ENCODE measurements around the gene LENEP.

Gene LENEP

DNA sequence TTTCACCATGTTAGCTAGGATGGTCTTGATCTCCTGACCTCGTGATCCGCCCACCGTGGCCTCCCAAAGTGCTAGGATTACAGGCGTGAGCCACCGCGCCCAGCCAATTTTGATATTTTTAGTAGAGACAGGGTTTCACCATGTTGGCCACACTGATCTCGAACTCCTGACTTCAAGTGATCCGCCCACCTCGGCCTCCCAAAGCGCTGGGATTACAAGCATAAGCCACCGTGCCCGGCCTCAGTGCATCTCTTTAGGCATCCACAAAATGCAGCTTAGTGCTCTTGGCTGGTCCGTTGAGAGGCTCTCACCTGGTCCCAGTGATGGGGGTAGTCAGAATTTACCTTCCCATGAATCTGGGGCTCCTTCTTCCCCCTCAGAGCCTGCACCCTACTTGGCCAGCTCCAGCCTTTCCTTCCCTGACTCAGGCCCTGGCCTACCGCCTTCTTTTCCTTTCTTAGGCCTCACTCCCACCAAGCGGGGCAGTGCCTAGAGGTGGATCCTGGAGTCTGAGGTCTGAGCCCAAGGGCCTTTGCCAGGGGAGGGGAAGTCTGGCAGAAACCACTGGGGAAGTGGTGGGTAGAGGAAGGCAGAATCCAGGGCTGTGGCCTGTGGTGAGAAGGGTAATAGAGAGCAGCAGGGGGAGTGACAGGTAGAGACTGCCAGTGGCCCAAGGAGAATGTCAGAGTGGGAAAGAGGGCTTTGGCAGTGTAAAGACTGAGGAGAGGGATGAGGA is 3.7 kb downstream of the LENEP start:
- no peak for DNase-seq (ENCODE audit: low spot score)
- H2BK5ac ChIP-seq (ENCODE audit: low read length), result no peak overlapping the region
- peak overlapping the region; percentile 19 for H3K18ac ChIP-seq (ENCODE audit: low read length)
- H2BK15ac ChIP-seq (ENCODE audit: low read length), result no peak overlapping the region
- peak overlapping the region; percentile 12 for H3K9ac ChIP-seq (ENCODE audit: low read depth, low read length, poor library complexity)
- peaks cover 6 to 13% of the 10 kb centered on the region in 2 donors for H3K36me3 ChIP-seq (replicated peaks in 1 of 2; ENCODE audit: control insufficient read depth in 2 of 2, insufficient read depth in 2 of 2, low read length in 2 of 2)
- H3K23ac ChIP-seq (ENCODE audit: low read depth, low read length, poor library complexity), result peak overlapping the region; percentile 67
- H4K91ac ChIP-seq (ENCODE audit: low read depth, low read length, poor library complexity), result no peak overlapping the region
- no peak overlapping the region for H2AFZ ChIP-seq (ENCODE audit: low read length)
- H3K4me3 ChIP-seq (ENCODE audit: low read length in 2 of 2), result no peak overlapping the region
- no peak overlapping the region for H3K4me2 ChIP-seq (ENCODE audit: insufficient read depth, low read length, poor library complexity, severe bottlenecking)
- H4K8ac ChIP-seq (ENCODE audit: low read depth, low read length), result no peak overlapping the region
- no CpG with 5 or more reads among the region's 15 CpGs for WGBS, 2 donors (ENCODE audit: extremely low coverage in 2 of 2, insufficient read length in 2 of 2, insufficient replicate concordance in 1 of 2)
- H3K27ac ChIP-seq (replicated peaks; ENCODE audit: low read length), result no peak overlapping the region
- H2BK120ac ChIP-seq (ENCODE audit: low read depth, low read length), result no peak overlapping the region
- no peak overlapping the region for H3K4ac ChIP-seq (ENCODE audit: low read length)
- H3K4me1 ChIP-seq (ENCODE audit: control insufficient read depth in 2 of 2, insufficient read depth in 1 of 2, low read depth in 1 of 2, low read length in 2 of 2), result peaks cover 13 to 19% of the 10 kb centered on the region in 2 donors
- H2AK5ac ChIP-seq (ENCODE audit: low read depth, low read length), result peak overlapping the region; percentile 95
- H3K27me3 ChIP-seq (ENCODE audit: control insufficient read depth in 3 of 3, insufficient read depth in 3 of 3, low read depth in 1 of 3, low read length in 3 of 3), result peaks cover 0 to 2% (median 0%) of the 10 kb centered on the region in 3 experiments
- no peaks in the 10 kb centered on the region for H3K9me3 ChIP-seq (replicated peaks in 1 of 2; ENCODE audit: control insufficient read depth in 2 of 2, insufficient read depth in 1 of 2, low read depth in 1 of 2, low read length in 2 of 2)
- no peak overlapping the region for H3K14ac ChIP-seq (ENCODE audit: low read length)
- no peak overlapping the region for H2BK12ac ChIP-seq (ENCODE audit: low read length)
- no peaks in the 10 kb centered on the region for H3K79me1 ChIP-seq (ENCODE audit: low read depth, low read length)

DNA sequence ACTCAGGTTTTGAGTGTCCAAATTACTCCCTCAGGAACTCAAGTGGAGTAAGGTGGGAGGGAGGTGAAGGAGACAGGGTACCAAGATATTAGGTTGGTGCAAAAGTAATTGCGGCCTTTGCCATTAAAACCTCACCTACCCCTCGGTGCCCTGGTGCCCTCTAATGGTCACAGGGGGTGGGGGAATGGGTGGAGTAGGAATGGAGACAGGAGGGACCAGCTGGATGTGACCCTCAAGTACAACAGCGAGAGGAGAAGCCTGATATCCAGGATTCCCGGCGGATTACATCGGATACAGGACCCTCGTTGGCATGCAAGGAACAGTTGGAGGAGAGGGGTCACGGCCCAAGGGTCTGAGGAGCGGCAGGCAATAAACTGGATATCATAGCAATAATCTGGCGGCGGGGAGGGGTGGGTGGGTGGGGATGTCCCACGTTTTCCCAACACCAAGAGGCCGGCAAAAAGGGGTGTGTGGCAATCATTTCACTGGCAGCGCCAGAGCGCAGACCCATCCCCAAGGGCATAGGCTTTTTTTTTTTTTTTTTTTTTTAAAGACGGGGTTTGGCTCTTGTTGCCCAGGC is 4.9 kb downstream of the LENEP start:
- no peak overlapping the region for H4K91ac ChIP-seq (ENCODE audit: low read depth, low read length, poor library complexity)
- no peak overlapping the region for H3K4me3 ChIP-seq (ENCODE audit: low read length in 2 of 2)
- no CpG with 5 or more reads among the region's 16 CpGs for WGBS, 2 donors (ENCODE audit: extremely low coverage in 2 of 2, insufficient read length in 2 of 2, insufficient replicate concordance in 1 of 2)
- peak overlapping the region; percentile 56 for H3K18ac ChIP-seq (ENCODE audit: low read length)
- H3K9me3 ChIP-seq (replicated peaks in 1 of 2; ENCODE audit: control insufficient read depth in 2 of 2, insufficient read depth in 1 of 2, low read depth in 1 of 2, low read length in 2 of 2), result no peaks in the 10 kb centered on the region
- H3K14ac ChIP-seq (ENCODE audit: low read length), result no peak overlapping the region
- no peak overlapping the region for H3K4me2 ChIP-seq (ENCODE audit: insufficient read depth, low read length, poor library complexity, severe bottlenecking)
- H3K4me1 ChIP-seq (ENCODE audit: control insufficient read depth in 2 of 2, insufficient read depth in 1 of 2, low read depth in 1 of 2, low read length in 2 of 2), result peaks cover 11 to 14% of the 10 kb centered on the region in 2 donors
- H2AK5ac ChIP-seq (ENCODE audit: low read depth, low read length), result peak overlapping the region; percentile 2
- no peak for DNase-seq (ENCODE audit: low spot score)
- no peak overlapping the region for H3K27ac ChIP-seq (replicated peaks; ENCODE audit: low read length)
- no peak overlapping the region for H2AFZ ChIP-seq (ENCODE audit: low read length)
- H2BK120ac ChIP-seq (ENCODE audit: low read depth, low read length), result no peak overlapping the region
- H2BK12ac ChIP-seq (ENCODE audit: low read length), result peak overlapping the region; percentile 84
- no peak overlapping the region for H3K4ac ChIP-seq (ENCODE audit: low read length)
- H3K36me3 ChIP-seq (replicated peaks in 1 of 2; ENCODE audit: control insufficient read depth in 2 of 2, insufficient read depth in 2 of 2, low read length in 2 of 2), result peaks cover 2 to 3% of the 10 kb centered on the region in 2 donors
- peaks cover 0 to 2% (median 0%) of the 10 kb centered on the region in 3 experiments for H3K27me3 ChIP-seq (ENCODE audit: control insufficient read depth in 3 of 3, insufficient read depth in 3 of 3, low read depth in 1 of 3, low read length in 3 of 3)
- peak overlapping the region; percentile 0 for H2BK5ac ChIP-seq (ENCODE audit: low read length)
- H3K9ac ChIP-seq (ENCODE audit: low read depth, low read length, poor library complexity), result peak overlapping the region; percentile 37
- H3K23ac ChIP-seq (ENCODE audit: low read depth, low read length, poor library complexity), result no peak overlapping the region
- no peak overlapping the region for H2BK15ac ChIP-seq (ENCODE audit: low read length)
- H3K79me1 ChIP-seq (ENCODE audit: low read depth, low read length), result peaks cover under 1% of the 10 kb centered on the region
- no peak overlapping the region for H4K8ac ChIP-seq (ENCODE audit: low read depth, low read length)

DNA sequence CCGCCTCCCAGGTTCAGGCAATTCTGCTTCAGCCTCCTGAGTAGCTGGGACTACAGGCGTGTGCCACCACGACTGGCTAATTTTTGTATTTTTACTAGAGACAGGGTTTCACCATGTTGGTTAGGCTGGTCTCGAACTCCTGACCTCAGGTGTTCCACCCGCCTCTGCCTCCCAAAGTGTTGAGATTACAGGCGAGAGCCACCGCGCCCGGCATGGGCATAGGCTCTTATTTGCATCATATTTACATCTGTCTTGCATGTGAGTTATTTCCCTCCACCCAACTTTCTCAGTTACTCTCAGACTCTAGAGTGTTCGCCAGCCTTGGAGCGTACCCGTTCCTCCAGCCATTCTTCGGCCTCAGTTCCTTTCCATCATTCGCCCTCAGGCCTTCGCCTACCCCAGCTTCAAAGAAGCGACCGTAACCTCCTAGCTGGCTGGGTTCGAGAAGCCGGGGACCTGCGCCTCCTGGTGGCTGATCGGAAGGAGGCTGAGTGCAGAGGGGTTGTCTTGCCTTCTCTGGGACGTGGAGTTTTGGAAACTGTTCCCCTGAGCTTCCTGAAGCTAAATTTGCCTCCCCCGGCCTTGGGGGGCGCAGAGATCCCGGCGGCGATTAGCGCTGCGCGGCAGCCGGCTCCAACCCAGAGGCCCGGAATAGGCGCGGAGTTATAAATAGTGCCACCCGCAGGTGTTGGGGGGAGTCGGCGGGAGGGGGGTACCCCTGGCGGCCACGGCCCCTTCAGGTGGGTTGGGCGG is 5.6 kb downstream of the LENEP start:
- Histone ChIP-seq H3K4me1 (ENCODE audit: control insufficient read depth in 2 of 2, insufficient read depth in 1 of 2, low read depth in 1 of 2, low read length in 2 of 2) (peaks cover 8 to 14% of the 10 kb centered on the region in 2 donors), H3K27ac (replicated peaks; ENCODE audit: low read length) (no peak overlapping the region), H3K4ac (ENCODE audit: low read length) (no peak overlapping the region), H2BK15ac (ENCODE audit: low read length) (peak overlapping the region; percentile 78), H3K79me1 (ENCODE audit: low read depth, low read length) (peaks cover 5% of the 10 kb centered on the region), H2BK5ac (ENCODE audit: low read length) (no peak overlapping the region), H3K36me3 (replicated peaks in 1 of 2; ENCODE audit: control insufficient read depth in 2 of 2, insufficient read depth in 2 of 2, low read length in 2 of 2) (peaks cover 0 to under 1% of the 10 kb centered on the region in 2 donors), H3K18ac (ENCODE audit: low read length) (peak overlapping the region; percentile 95), H2AK5ac (ENCODE audit: low read depth, low read length) (peak overlapping the region; percentile 90), H3K4me3 (ENCODE audit: low read length in 2 of 2) (peak overlapping the region; percentile 66 to 90), H3K27me3 (ENCODE audit: control insufficient read depth in 3 of 3, insufficient read depth in 3 of 3, low read depth in 1 of 3, low read length in 3 of 3) (peaks cover 0 to 2% (median 0%) of the 10 kb centered on the region in 3 experiments), H3K9ac (ENCODE audit: low read depth, low read length, poor library complexity) (no peak overlapping the region), H2BK12ac (ENCODE audit: low read length) (no peak overlapping the region), H4K91ac (ENCODE audit: low read depth, low read length, poor library complexity) (no peak overlapping the region), H3K23ac (ENCODE audit: low read depth, low read length, poor library complexity) (no peak overlapping the region), H3K4me2 (ENCODE audit: insufficient read depth, low read length, poor library complexity, severe bottlenecking) (peak overlapping the region; percentile 96), H2BK120ac (ENCODE audit: low read depth, low read length) (no peak overlapping the region), H3K9me3 (replicated peaks in 1 of 2; ENCODE audit: control insufficient read depth in 2 of 2, insufficient read depth in 1 of 2, low read depth in 1 of 2, low read length in 2 of 2) (no peaks in the 10 kb centered on the region), H3K14ac (ENCODE audit: low read length) (no peak overlapping the region), H2AFZ (ENCODE audit: low read length) (peak overlapping the region; percentile 76), H4K8ac (ENCODE audit: low read depth, low read length) (no peak overlapping the region)
- DNase-seq (ENCODE audit: low spot score), result no peak
- WGBS, 2 donors (ENCODE audit: extremely low coverage in 2 of 2, insufficient read length in 2 of 2, insufficient replicate concordance in 1 of 2), result no CpG with 5 or more reads among the region's 40 CpGs
